ENCODE data around the gene SFMBT1. TPM values are rescaled to one million over a fixed set of nuclear protein-coding genes. Genes with fewer than 3 reads are reported as not detected.

The SFMBT1 gene
- total and polyA plus RNA-seq, 2 of the 8 experiments (the other 6 are each of a cell fraction or from before 2014, with no cell fraction given): 8.1 to 16.8 TPM

GRCh38 chr3:53027254-53027844, 18.5 kb downstream of the SFMBT1 start (continued):
- TF ChIP-seq CHD7 (IDR thresholded peaks at IDR 0.05; ENCODE audit: insufficient replicate concordance, low read length): no peak
- TF ChIP-seq CHD2 (IDR thresholded peaks at IDR 0.05; ENCODE audit: low read length): no peak
- TF ChIP-seq TAF7 (optimal IDR thresholded peaks at IDR 0.05; ENCODE audit: borderline replicate concordance, low read depth, low read length): no peak
- no peak for TF ChIP-seq KDM1A (IDR thresholded peaks at IDR 0.05; ENCODE audit: borderline replicate concordance, low read length)
- TF ChIP-seq TEAD4 (IDR thresholded peaks at IDR 0.05; ENCODE audit: low read depth, low read length): no peak
- no peak for TF ChIP-seq BRCA1 (IDR thresholded peaks at IDR 0.05; ENCODE audit: low read depth, low read length)
- TF ChIP-seq ATF2 (IDR thresholded peaks at IDR 0.05; ENCODE audit: low read length): no peak
- no peak for TF ChIP-seq CBX8 (IDR thresholded peaks at IDR 0.05; ENCODE audit: borderline replicate concordance, low read depth, low read length)
- TF ChIP-seq MAFK (IDR thresholded peaks at IDR 0.05; ENCODE audit: low read depth, low read length): no peak
- no peak for TF ChIP-seq KDM5A (IDR thresholded peaks at IDR 0.05; ENCODE audit: low read length)
